H9 (cell line): ENCODE results near the gene VNN1. TPM values are rescaled to one million over a fixed set of nuclear protein-coding genes. Genes with fewer than 3 reads are reported as not detected.

ENCODE experiments used
- DNase-seq: peaks from one replicate; pipeline ENCODE4 v3.0.0-alpha.2; 2017
- H2AFZ ChIP-seq: one replicate; pipeline ENCODE4 v1.6.1; 2013; ENCODE audit warnings: mild to moderate bottlenecking, low read length, control low read depth, moderate library complexity
- H2AK5ac ChIP-seq: 2 replicates; pipeline ENCODE4 v1.6.1; 2013; ENCODE audit warnings: low read length, control low read depth, mixed read lengths; ENCODE audit not compliant: insufficient read length
- H2BK120ac ChIP-seq: one replicate; pipeline ENCODE4 v1.6.1; 2013; ENCODE audit warnings: low read depth, mild to moderate bottlenecking, low read length, control low read depth, inconsistent platforms; ENCODE audit not compliant: poor library complexity, severe bottlenecking
- H2BK12ac ChIP-seq: 2 replicates; pipeline ENCODE4 v1.6.1; 2013; ENCODE audit warnings: low read length, control low read depth, mixed read lengths, low read depth; ENCODE audit not compliant: insufficient read length
- H2BK15ac ChIP-seq: 2 replicates; pipeline ENCODE4 v1.6.1; 2013; ENCODE audit warnings: low read depth, low read length, control low read depth
- H2BK20ac ChIP-seq: one replicate; pipeline ENCODE4 v1.6.1; 2013; ENCODE audit warnings: low read depth, mild to moderate bottlenecking, low read length, control low read depth, inconsistent platforms; ENCODE audit not compliant: poor library complexity, severe bottlenecking
- H2BK5ac ChIP-seq: 2 replicates; pipeline ENCODE4 v1.6.1; 2013; ENCODE audit warnings: low read length, control low read depth, mixed read lengths; ENCODE audit not compliant: insufficient read length
- H3K14ac ChIP-seq: 2 replicates; pipeline ENCODE4 v1.6.1; 2013; ENCODE audit warnings: low read length, control low read depth; ENCODE audit not compliant: insufficient read depth
- H3K18ac ChIP-seq: 2 replicates; pipeline ENCODE4 v1.6.1; 2013; ENCODE audit warnings: low read depth, mild to moderate bottlenecking, mixed read lengths, low read length, control low read depth; ENCODE audit not compliant: insufficient read length
- H3K23ac ChIP-seq: 2 replicates; pipeline ENCODE4 v1.6.1; 2013; ENCODE audit warnings: low read length, control low read depth, mixed read lengths, low read depth; ENCODE audit not compliant: insufficient read length
- H3K23me2 ChIP-seq: 2 replicates; pipeline ENCODE4 v1.6.1; 2013; ENCODE audit warnings: low read depth, mild to moderate bottlenecking, mixed read lengths, low read length, control low read depth; ENCODE audit not compliant: insufficient read length, poor library complexity, severe bottlenecking
- H3K27ac ChIP-seq: 2 replicates; pipeline ENCODE4 v1.5.1; 2013; ENCODE audit warnings: low read length, control low read depth, mixed read lengths, low read depth; ENCODE audit not compliant: insufficient read length
- H3K27me3 ChIP-seq: 2 replicates; pipeline ENCODE4 v1.6.1; 2013; ENCODE audit warnings: low read length, control low read depth, inconsistent platforms; ENCODE audit not compliant: insufficient read depth
- H3K4ac ChIP-seq: 2 replicates; pipeline ENCODE4 v1.6.1; 2013; ENCODE audit warnings: low read depth, mild to moderate bottlenecking, control low read depth, inconsistent platforms, low read length, moderate library complexity
- H3K4me1 ChIP-seq: 2 replicates; pipeline ENCODE4 v1.6.1; 2013; ENCODE audit warnings: low read length, control low read depth, inconsistent platforms; ENCODE audit not compliant: insufficient read depth
- H3K4me2 ChIP-seq: 2 replicates; pipeline ENCODE4 v1.6.1; 2013; ENCODE audit warnings: low read length, control low read depth, mixed read lengths; ENCODE audit not compliant: insufficient read length, insufficient read depth
- H3K56ac ChIP-seq: 2 replicates; pipeline ENCODE4 v1.6.1; 2013; ENCODE audit warnings: low read depth, mild to moderate bottlenecking, mixed read lengths, low read length, control low read depth; ENCODE audit not compliant: insufficient read length
- H3K79me1 ChIP-seq: 2 replicates; pipeline ENCODE4 v1.6.1; 2013; ENCODE audit warnings: low read depth, mild to moderate bottlenecking, moderate library complexity, low read length, control low read depth, inconsistent platforms; ENCODE audit not compliant: insufficient read depth, poor library complexity, severe bottlenecking
- H3K79me2 ChIP-seq: 2 replicates; pipeline ENCODE4 v1.6.1; 2013; ENCODE audit warnings: low read length, control low read depth, inconsistent platforms; ENCODE audit not compliant: insufficient read depth
- H3K9ac ChIP-seq: 2 replicates; pipeline ENCODE4 v1.6.1; 2013; ENCODE audit warnings: low read length, control low read depth, mixed read lengths; ENCODE audit not compliant: insufficient read length; ENCODE audit errors: extremely low read depth
- H3K9me3 ChIP-seq: one replicate; pipeline ENCODE4 v1.6.1; 2013; ENCODE audit warnings: low read depth, low read length, inconsistent platforms; ENCODE audit not compliant: control insufficient read depth
- H3T11ph ChIP-seq: one replicate; pipeline ENCODE4 v1.6.1; 2013; ENCODE audit warnings: mild to moderate bottlenecking, low read length, control low read depth, inconsistent platforms
- H4K20me1 ChIP-seq: one replicate; pipeline ENCODE4 v1.6.1; 2013; ENCODE audit not compliant: control insufficient read depth, insufficient read length, insufficient read depth
- H4K5ac ChIP-seq: 2 replicates; pipeline ENCODE4 v1.6.1; 2013; ENCODE audit warnings: low read depth, mild to moderate bottlenecking, mixed read lengths, low read length, control low read depth; ENCODE audit not compliant: insufficient read length
- H4K8ac ChIP-seq: replicated peaks from 2 replicates; pipeline ENCODE4 v1.6.1; 2013; ENCODE audit warnings: low read length, control low read depth, mixed read lengths, low read depth; ENCODE audit not compliant: insufficient read length
- H4K91ac ChIP-seq: 2 replicates; pipeline ENCODE4 v1.6.1; 2013; ENCODE audit warnings: low read depth, mild to moderate bottlenecking, moderate library complexity, mixed read lengths, low read length, control low read depth; ENCODE audit not compliant: insufficient read length
- H3K27ac Mint-ChIP-seq, 3 experiments: 2 replicates in 2 of 3; 3 replicates in 1 of 3; pipeline ENCODE4 v1.8.0; 2020 to 2021; ENCODE audit warnings: mixed read lengths in 3 of 3, mild to moderate bottlenecking in 1 of 3, moderate library complexity in 1 of 3
- H3K27me3 Mint-ChIP-seq: 2 replicates; pipeline ENCODE4 v1.8.0; 2021; ENCODE audit warnings: low read depth, mild to moderate bottlenecking, moderate library complexity, mixed read lengths
- H3K36me3 Mint-ChIP-seq, 3 experiments: 2 replicates in 2 of 3; 3 replicates in 1 of 3; pipeline ENCODE4 v1.8.0; 2020 to 2021; ENCODE audit warnings: low read depth in 3 of 3, mixed read lengths in 3 of 3; ENCODE audit not compliant: insufficient read depth in 1 of 3
- H3K4me1 Mint-ChIP-seq, 2 experiments: 2 replicates each; pipeline ENCODE4 v1.8.0; 2020; ENCODE audit warnings: mixed read lengths in 2 of 2
- H3K4me3 Mint-ChIP-seq, 2 experiments: 2 replicates in 1 of 2; 3 replicates in 1 of 2; pipeline ENCODE4 v1.8.0; 2020 to 2021; ENCODE audit warnings: mild to moderate bottlenecking in 2 of 2, mixed read lengths in 2 of 2, moderate library complexity in 1 of 2
- H3K9me3 Mint-ChIP-seq, 2 experiments: 2 replicates in 1 of 2; 3 replicates in 1 of 2; pipeline ENCODE4 v1.8.0; 2020; ENCODE audit warnings: mild to moderate bottlenecking in 2 of 2, mixed read lengths in 2 of 2, moderate library complexity in 1 of 2
- CTCF ChIP-seq: fragments of 200-600 bp; sonication (generic); conservative IDR thresholded peaks from 3 replicates; pipeline ENCODE4 v1.8.0; 2021; ENCODE audit warnings: antibody characterized with exemption, mild to moderate bottlenecking
- WGBS: extraction: QIAGEN DNeasy Blood & Tissue Kit; methylation state at CpG from one replicate; pipeline ENCODE4 v1.1.7; 2013; ENCODE audit warnings: missing lambda C conversion rate, low lambda C conversion rate, mixed read lengths; ENCODE audit not compliant: insufficient read length; ENCODE audit errors: extremely low coverage; 5-methylcytosine and 5-hydroxymethylcytosine counted together
- total RNA-seq: library from RNA; stranded (reverse); gene quantifications from 2 replicates; pipeline ENCODE4 v1.2.1, GENCODE V29; 2021

Gene VNN1
- total RNA-seq, 1 experiment from 2014 or later: not detected

GRCh38 chr6:132664309-132665034, 49.4 kb downstream of the VNN1 start:
- Histone ChIP-seq H3K79me1 (no peaks in the 10 kb centered on the region), H3K23me2 (no peaks in the 10 kb centered on the region), H2AK5ac (no peak overlapping the region), H4K91ac (no peak overlapping the region), H4K20me1 (no peaks in the 10 kb centered on the region), H3K23ac (no peak overlapping the region), H3K4me2 (no peak overlapping the region), H3K4me1 (no peaks in the 10 kb centered on the region; the same call in 1 of the 2 replicates), H2BK12ac (no peak overlapping the region), H3K14ac (no peak overlapping the region), H2BK15ac (no peak overlapping the region), H3K79me2 (no peaks in the 10 kb centered on the region), H3K27ac (no peak overlapping the region), H3K56ac (no peak overlapping the region), H4K8ac (no peak overlapping the region), H3K4ac (no peak overlapping the region), H3K9ac (no peak overlapping the region), H2BK5ac (no peak overlapping the region), H3K9me3 (no peaks in the 10 kb centered on the region), H3T11ph (no peak overlapping the region), H3K27me3 (no peaks in the 10 kb centered on the region), H4K5ac (no peak overlapping the region), H2BK20ac (no peak overlapping the region), H2AFZ (no peak overlapping the region), H2BK120ac (no peak overlapping the region), H3K18ac (no peak overlapping the region)
- Mint-ChIP-seq H3K36me3 (peaks cover 0 to 18% (median 5%) of the 10 kb centered on the region in 3 experiments; a peak in 5 of 7 replicates), H3K4me3 (no peak overlapping the region), H3K27me3 (no peaks in the 10 kb centered on the region), H3K9me3 (peaks cover 8 to 10% of the 10 kb centered on the region in 2 experiments; a peak in 4 of 5 replicates), H3K4me1 (peaks cover 15 to 20% of the 10 kb centered on the region in 2 experiments), H3K27ac (no peak overlapping the region)
- no peak for TF ChIP-seq CTCF
- no CpG with 5 or more reads among the region's 1 CpG for WGBS
- no peak for DNase-seq
